GM18909 (cell line): ENCODE data around the gene ATP6V0D1.

Source experiments
- ATAC-seq: cut with Tn5 transposase; IDR thresholded peaks from one replicate; pipeline ENCODE4 v1.9.1; 2021; ENCODE audit warnings: mild to moderate bottlenecking; ENCODE audit not compliant: unreplicated experiment, poor library complexity

ATP6V0D1 gene

DNA sequence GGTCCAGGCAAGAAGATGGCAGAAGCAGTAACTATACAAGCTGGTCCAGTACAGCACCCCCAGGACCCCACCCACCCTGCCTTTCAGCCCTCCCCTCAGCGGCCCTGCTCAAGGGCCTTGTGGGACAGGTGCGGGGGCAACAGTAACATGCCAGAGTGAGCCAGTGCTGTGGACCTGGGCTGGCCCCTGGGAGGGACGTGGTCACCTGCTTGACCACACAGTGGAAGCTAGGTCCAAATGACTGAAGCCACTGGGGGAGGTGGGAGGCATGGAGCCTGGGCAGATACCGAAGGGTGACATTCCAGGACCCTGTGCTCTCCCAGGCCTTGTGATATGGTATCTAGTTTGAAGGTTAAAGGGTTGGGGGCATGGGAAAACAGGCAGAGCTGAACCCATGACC lies 17.3 kb downstream of the ATP6V0D1 start:
- no peak for ATAC-seq

DNA sequence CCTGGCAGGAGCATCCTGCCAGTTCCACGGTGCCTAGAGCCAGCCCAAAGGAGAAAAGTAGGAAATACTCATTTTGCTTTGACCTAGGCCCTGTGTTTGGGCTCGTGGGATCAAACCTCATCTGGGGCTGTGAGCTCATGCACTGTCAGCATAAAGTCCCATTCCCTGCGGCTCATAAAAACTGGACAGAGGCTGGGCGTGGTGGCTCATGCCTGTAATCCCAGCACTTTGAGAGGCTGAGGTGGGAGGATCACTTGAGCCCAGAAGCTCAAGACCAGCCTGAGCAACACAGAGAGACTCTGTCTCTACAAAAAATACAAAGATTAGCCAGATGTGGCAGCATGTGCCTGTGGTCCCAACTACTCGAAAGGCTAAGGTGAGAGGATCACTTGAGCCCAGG lies 17.9 kb downstream of the ATP6V0D1 start:
- no peak for ATAC-seq

DNA sequence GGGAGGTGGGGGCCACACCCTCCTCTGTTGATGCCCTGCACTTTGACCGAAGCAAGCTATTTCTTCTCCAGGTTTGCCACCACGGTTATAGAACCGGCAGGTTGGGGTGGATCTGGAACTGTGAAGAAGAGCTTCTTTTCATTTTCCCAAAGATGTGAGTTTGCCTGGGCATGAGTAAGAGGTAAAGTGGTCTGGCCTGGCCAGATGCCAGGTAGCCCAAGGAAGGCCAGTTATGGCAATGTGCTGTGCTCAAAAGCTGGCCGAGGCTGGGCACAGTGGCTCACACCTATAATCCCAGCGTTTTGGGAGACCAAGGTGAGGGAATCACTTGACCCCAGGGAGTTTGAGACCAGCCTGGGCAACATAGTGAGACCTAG lies 18.7 kb downstream of the ATP6V0D1 start:
- no peak for ATAC-seq

DNA sequence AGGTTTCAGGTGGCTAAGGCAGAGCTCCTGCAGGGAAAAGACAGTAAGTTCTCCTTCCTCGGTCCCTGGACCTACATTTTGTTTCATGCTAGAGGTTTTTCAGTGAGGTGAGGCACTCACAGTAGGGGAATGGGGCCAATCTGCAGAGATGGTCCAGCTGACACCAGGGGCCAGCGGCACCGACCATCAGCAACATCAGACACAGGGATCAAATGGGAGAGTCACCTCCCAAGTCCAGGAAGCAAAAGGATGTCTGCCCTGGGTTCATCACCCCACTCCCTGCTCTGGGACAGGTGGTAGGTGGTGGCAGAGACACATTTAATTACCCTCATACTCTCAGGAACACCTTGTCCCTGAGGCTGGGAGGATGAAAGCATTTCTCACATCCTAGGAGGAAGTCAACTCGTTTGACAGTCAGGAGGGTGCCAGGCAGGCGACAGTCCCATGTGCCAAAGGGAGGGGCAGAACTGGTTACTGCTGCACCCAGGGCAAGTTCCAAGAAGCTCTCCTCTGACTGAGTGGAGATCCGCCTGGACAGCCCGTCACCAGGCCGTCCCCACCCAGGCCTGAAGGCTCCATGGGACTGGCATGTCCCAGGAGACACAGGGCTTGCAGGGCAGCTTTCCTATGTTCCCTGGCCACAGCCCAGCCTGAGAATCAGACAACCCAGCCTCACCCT lies 19.2 kb downstream of the ATP6V0D1 start:
- no peak for ATAC-seq

DNA sequence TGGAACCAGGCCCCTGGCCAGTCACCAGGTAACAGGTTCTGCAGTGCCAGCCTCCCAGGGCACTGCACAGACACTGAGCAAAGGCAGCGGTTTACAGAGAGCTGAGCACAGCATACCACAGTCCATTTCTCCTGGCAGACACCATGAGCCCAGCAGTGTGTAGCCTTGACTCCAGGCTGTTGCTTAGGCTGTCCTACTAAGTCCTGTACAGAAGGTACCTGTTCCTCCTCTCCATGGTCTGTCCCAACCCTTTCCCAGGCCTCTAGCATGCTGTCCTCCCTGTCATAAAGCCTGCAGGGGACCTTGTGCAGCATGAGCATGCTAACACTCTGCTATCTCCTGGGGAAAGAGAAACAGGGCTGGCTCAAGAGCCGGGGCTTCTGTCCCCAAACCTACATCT lies 20.0 kb downstream of the ATP6V0D1 start:
- ATAC-seq: no peak

DNA sequence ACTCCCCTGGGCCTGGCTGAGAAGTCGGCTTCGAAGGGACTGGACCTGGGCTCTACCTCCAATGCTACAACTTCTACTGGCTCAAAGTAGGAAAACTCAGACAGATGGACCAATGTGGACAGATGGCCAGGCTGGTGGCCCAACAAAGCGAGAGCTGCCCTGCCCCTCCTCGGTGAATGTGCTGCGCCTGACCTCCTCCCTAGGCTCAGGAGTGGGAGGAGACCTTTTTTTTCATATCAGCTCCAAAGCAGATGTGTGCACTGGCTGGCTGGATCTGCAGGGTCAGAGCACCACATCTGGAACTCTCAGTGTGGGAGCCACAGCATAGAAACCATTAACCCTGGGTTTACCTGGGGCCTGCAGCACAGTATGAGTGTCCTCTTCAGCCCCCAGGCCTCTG lies 20.8 kb downstream of the ATP6V0D1 start:
- no peak for ATAC-seq

DNA sequence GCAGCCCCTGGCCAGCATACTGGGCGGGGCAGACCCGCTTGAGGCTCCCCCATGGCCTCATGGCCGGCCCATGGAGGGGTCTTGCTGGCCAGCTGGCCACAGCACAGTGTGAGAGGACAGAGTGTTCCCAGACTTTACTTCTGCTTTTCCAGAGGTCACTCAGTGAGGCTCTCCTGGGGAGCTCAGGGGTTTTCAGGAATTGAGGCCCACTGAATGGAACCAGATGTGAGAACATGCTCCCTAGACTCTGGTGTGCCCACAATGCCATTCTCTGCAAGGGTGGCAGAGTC lies 21.2 kb downstream of the ATP6V0D1 start:
- no peak for ATAC-seq

DNA sequence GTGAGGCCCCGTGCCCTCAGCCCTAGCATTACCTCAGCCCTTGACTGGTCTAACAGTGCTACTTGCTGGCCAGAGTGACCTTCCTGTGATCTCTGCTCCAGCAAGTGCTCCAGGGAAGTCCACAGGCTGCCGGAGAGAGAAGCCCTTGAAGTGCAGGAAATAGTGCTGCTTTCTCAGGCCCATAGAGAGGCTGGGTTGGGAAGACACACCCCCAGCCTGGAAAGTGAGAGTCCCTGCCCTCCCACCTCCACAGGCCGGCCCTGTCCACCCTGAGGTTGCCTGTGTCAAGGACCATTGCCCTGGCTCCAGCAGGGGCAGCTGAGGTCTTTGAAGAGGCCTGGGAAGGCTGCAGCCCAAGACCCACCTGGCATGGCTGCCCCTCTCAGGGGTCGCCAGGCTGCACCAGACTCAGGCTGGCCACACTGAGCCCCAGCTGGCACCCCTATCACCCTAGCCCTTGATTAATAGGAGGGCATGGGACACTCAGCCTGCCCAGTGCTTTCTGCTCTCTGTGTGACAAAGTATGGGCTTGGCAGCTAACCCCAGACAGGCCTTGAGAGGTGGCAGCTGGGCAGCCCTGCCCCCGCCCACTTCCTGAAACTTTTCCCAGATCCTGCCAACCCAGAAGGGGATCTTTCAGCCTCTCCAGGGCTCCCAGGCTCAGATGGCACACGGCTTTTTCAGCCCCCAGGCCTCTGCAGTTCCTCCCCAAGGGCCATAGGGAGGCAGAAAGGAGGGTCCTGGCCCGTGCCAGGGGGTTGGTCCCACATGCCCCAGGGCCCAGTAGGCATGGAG lies 21.7 kb downstream of the ATP6V0D1 start:
- no peak for ATAC-seq

DNA sequence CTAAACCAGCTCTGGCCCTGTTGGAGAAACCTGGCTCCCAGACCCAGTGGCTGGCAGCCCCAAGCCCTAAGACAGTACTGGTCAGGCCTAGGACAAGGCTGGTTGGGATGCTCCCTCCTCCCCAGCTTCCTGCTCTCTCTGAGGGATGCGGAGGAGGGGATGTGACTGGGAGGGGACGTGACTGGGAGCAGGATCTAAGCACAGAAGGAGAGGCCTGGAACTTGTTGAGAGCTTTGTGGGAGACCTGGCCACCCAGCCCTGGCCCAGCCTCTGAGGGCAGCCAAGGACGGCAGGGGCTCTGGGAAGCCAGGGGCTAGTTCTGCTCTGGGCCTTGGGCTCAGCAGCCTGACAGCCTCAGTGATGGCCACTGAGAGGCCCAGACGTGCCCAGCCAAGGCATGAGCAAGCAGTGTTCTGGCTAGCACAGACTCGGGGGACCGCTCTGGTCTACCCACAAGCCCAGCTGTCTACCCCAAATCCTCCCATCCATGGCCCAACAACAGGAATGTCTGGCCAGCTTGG lies 22.8 kb downstream of the ATP6V0D1 start:
- no peak for ATAC-seq

DNA sequence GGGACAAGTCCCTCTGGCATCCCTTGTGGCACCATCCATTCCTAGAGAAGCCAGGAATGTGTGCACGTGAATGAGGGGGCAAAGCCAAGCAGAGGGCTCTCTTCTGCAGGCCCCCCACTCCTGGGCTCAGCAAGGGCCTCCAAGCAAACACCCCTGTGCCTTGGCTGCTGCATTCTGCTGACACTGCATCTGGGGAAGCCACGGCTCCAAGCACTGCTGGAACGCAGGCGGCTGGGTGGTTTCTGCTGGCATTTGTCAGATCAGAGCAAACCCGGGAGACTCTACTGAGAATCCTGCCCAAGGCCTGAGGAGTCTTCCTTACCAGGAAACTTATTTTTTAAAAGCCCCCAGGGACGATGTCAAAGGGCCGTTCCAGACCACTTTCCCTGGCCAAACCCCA lies 23.3 kb downstream of the ATP6V0D1 start:
- no peak for ATAC-seq

DNA sequence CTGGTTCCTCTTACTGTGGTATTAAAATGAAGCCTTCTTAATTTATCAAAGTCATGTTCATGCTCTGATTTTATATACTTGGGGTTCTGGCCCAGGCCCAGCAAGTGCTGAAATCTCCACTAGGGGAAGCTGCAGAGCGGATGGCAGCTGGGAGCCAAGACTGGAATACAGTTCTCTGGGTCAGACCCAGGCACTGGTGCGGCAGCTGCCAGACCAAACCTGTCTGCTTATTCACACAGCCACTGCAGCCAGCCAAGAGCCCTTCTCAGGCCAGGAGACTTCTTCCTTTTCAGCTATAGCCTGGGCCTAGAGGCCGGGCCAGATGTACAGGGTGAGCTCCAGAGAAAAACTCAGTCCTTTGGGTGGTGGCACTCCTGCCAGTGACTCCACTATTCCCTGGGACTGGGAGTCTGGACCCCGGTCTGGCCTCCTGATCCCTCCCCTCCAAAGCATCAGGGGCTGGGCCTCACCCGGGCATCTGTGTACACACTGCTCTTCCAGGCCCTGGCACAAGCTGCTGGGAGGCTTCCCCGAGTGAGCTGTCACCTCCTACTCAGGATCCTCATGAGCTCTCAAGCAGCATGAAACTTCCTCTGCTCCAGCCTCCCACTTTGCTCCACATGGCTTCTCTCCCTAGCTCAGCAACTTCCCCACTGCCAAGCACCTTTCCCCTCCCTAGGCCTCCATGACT lies 24.4 kb downstream of the ATP6V0D1 start:
- no peak for ATAC-seq

DNA sequence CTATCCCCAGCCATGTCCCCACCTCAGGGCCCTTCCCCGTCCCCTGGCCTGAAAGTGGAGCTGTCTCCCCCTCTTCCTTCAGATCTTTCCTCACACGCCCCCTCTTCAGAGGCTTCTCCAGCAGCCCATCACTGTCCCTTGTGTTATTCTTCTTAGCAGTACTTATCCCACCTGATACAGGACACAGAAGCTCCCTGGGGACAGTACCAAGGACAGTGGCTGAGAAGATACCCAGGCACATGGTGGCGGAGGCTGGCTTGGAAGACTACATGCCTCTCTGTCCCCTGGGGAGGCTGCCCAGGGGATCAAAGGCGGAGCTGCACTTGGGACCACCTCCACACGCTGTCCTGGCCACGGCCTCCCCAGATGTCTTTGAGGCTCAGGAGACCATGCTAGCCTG lies 26.1 kb downstream of the ATP6V0D1 start:
- no peak for ATAC-seq

DNA sequence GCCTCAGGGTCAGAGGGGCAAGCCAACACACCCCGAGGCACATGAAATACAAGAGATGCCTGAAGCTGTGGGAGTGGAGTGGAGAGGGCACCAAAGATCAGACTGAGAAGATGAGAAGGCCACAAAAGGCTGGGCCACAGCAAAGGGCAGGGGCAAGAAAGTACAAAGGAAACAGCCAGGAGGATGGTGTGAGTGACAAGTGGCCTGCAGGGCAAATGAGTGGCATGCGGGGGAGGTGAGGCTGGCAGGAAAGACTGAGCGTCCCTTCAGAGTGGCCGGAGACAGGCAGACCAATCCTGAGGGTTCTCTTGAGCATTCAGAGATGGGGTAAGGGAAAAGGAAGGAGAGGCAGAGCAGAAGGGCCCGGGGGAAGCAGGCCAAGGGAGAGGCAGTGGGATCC lies 26.9 kb downstream of the ATP6V0D1 start:
- no peak for ATAC-seq

DNA sequence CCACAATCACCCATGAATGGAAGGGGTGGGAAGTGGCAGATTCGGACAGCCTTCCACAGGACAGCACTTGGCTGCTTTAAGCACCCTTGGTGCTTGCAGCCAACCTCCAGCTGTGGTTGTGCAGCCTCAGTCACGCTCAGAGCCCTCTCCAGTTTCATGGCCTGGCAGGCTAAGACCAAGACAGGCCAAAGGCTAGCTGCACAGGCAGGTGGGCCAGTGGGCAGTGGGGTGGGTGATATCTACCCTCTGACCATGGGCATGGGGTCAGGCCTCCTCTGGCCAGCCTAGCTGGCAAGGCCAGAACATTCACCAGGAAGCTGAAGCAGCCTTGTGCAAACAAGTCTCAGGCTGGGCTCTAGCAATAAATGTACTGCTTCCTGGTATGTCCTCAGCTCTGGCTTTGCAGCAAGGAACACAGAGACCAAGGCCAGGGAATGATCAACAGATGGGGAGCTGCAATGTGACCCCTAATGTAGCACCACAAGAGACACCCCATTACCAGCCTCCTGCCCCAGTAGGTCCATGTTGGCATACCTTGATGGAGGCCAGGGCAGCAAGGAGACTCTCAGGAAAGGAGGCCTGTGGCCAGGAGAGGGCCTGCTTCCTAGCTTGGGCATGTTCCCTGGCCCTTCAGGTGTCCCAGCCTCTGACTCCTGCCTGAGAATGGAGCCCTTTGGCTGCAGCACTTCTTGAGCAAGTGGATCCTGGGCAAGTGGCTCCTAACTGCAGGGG lies 29.1 kb downstream of the ATP6V0D1 start:
- ATAC-seq: no peak

DNA sequence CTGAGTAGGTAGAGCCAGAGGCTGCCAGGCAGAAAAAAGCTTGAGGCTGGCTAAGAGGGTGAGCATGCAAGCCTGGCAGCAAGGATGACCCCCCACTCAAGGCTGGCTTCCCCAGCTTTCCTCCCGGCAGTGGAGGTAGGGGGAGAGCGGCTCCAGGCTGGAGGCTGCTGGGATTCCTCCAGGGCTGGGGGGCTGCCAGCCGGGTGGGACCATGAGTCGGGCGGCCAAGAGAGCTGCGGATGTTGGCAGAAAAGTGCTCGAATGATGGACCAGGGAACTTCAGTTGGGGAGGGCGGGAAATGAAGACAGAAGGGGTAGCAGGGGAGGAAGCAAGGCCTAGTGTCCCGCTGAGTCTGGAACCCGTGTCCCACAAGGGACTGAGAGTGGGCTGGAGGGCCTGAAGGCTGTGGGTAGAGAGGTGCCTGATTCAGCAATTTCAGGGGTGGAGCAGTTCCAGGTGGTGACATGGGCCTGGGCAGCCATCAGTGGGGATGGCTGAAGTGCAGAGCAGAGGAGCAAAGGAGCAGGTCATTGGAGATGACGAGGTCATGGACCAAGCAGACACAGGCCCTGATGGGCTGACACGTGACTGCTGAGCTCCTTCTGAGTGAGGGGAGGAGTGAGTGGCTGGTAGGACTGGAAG lies 29.8 kb downstream of the ATP6V0D1 start:
- ATAC-seq: no peak

DNA sequence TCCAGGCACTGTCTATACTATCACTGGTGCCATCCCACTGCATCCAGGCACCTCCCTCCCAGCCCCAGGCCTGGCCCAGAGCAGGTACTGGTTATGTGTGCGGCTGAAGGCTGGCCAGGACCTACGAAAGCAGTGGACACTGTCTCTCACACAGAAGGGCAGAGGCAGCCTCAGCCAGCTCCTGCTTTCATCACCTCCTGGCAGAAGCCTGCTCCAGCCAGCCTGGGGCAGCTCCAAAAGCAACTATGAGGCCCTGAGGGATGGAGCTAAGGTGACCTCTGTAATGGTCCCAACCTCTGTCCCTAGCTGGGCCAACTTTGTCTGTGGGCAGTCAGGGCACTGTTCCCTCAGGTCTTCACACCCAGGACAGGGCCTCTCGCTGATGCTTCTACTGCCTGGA lies 31.2 kb downstream of the ATP6V0D1 start:
- ATAC-seq: no peak

DNA sequence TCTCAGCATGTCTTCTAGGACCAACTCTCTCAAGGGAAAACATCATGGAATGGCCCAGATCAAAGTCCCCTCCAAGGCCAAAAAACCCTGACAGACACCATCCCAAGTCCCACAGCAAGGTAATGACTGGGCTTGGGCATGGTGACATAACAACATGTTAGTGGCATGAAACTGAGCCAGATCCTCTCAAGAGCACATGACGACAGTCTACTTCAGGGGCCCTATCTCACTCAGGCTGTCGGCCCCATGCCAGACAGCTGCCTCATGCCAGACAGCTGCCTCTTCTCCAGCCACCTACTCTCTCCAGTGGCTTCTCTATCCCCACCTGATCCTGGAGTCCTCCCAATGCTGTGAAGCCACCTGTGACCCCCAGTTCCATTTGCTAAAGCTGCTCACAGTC lies 31.6 kb downstream of the ATP6V0D1 start:
- ATAC-seq: no peak

DNA sequence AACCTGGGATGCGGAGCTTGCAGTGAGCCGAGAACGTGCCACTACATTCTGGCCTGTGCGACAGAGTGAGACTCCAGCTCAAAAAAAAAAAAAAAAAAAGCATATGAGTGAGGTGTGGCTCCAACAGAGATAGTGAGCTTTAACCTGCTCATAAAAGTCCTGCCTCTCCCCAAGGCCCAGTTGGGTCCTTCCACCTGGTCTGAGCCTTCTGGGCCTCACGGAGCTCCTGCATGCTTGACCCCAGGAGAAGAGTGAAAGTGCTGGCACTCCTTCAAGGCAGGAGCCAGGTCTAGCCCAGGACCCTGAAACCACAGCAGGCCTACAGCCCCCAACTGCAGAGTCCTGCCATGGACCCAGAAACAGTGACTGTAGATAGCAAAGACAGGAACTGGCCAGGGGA lies 32.4 kb downstream of the ATP6V0D1 start:
- no peak for ATAC-seq

DNA sequence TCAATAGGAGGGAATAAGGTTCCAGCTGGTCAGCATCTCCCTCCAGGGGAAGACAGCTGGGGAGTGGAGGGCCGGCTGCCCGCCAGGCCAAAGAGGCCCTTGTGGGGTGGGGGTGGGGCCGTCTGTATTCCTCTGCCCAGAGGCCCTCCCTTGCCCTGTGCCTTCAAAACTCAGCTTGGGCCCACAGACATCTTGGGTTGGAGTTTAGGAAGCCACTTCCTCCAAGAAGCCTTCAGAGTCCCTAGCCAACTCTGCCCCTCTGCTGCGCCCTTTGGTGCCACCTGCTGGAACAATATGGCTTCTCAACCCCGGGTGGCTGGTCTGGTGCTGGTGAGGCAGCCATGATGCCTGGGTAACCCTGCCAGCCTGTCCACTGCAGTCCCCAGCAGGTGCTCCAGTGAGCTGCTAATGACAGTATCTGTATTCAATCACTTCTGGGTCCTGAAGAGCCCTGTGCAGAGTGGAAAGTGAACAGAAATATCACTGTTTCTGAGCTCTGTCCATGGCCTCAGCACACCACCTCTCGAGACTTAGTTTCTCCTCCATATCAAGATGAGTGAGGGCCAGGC lies 33.4 kb downstream of the ATP6V0D1 start:
- ATAC-seq: no peak

DNA sequence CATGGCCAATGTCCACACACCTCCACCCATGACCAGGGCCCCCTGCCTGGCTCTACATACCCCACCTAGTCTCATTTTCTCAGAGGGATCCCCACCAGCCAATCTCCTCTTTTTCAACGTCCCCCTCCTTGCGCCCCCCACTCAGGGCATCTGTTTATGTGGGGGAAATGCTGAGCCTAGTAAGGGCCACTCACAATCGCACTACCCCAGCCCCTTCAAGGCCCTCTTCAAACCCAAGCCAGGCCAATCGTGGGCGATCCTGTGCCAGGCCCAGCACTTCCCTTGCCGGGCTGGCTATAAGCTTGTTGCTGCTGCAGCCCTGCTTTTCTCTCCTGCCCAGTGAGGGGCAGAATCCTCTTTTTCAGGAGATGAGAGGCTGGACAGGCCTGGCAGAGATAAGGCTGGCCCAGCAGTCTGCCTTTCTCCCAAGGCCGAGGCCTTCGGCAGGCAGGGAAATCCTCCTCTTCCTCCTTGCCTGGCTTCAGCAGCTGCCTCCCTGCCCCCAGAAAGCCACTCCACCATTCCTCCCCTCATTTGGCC lies 33.9 kb downstream of the ATP6V0D1 start:
- no peak for ATAC-seq
